H9 (cell line): ENCODE results near the gene CHCHD6. TPM values are rescaled to one million over a fixed set of nuclear protein-coding genes. Genes with fewer than 3 reads are reported as not detected.

ENCODE experiments used
- DNase-seq: peaks from one replicate; pipeline ENCODE4 v3.0.0-alpha.2; 2017
- H2AFZ ChIP-seq: one replicate; pipeline ENCODE4 v1.6.1; 2013; ENCODE audit warnings: mild to moderate bottlenecking, low read length, control low read depth, moderate library complexity
- H2AK5ac ChIP-seq: 2 replicates; pipeline ENCODE4 v1.6.1; 2013; ENCODE audit warnings: low read length, control low read depth, mixed read lengths; ENCODE audit not compliant: insufficient read length
- H2BK120ac ChIP-seq: one replicate; pipeline ENCODE4 v1.6.1; 2013; ENCODE audit warnings: low read depth, mild to moderate bottlenecking, low read length, control low read depth, inconsistent platforms; ENCODE audit not compliant: poor library complexity, severe bottlenecking
- H2BK12ac ChIP-seq: 2 replicates; pipeline ENCODE4 v1.6.1; 2013; ENCODE audit warnings: low read length, control low read depth, mixed read lengths, low read depth; ENCODE audit not compliant: insufficient read length
- H2BK15ac ChIP-seq: 2 replicates; pipeline ENCODE4 v1.6.1; 2013; ENCODE audit warnings: low read depth, low read length, control low read depth
- H2BK20ac ChIP-seq: one replicate; pipeline ENCODE4 v1.6.1; 2013; ENCODE audit warnings: low read depth, mild to moderate bottlenecking, low read length, control low read depth, inconsistent platforms; ENCODE audit not compliant: poor library complexity, severe bottlenecking
- H2BK5ac ChIP-seq: 2 replicates; pipeline ENCODE4 v1.6.1; 2013; ENCODE audit warnings: low read length, control low read depth, mixed read lengths; ENCODE audit not compliant: insufficient read length
- H3K14ac ChIP-seq: 2 replicates; pipeline ENCODE4 v1.6.1; 2013; ENCODE audit warnings: low read length, control low read depth; ENCODE audit not compliant: insufficient read depth
- H3K18ac ChIP-seq: 2 replicates; pipeline ENCODE4 v1.6.1; 2013; ENCODE audit warnings: low read depth, mild to moderate bottlenecking, mixed read lengths, low read length, control low read depth; ENCODE audit not compliant: insufficient read length
- H3K23ac ChIP-seq: 2 replicates; pipeline ENCODE4 v1.6.1; 2013; ENCODE audit warnings: low read length, control low read depth, mixed read lengths, low read depth; ENCODE audit not compliant: insufficient read length
- H3K23me2 ChIP-seq: 2 replicates; pipeline ENCODE4 v1.6.1; 2013; ENCODE audit warnings: low read depth, mild to moderate bottlenecking, mixed read lengths, low read length, control low read depth; ENCODE audit not compliant: insufficient read length, poor library complexity, severe bottlenecking
- H3K27ac ChIP-seq: 2 replicates; pipeline ENCODE4 v1.5.1; 2013; ENCODE audit warnings: low read length, control low read depth, mixed read lengths, low read depth; ENCODE audit not compliant: insufficient read length
- H3K27me3 ChIP-seq: 2 replicates; pipeline ENCODE4 v1.6.1; 2013; ENCODE audit warnings: low read length, control low read depth, inconsistent platforms; ENCODE audit not compliant: insufficient read depth
- H3K4ac ChIP-seq: 2 replicates; pipeline ENCODE4 v1.6.1; 2013; ENCODE audit warnings: low read depth, mild to moderate bottlenecking, control low read depth, inconsistent platforms, low read length, moderate library complexity
- H3K4me1 ChIP-seq: 2 replicates; pipeline ENCODE4 v1.6.1; 2013; ENCODE audit warnings: low read length, control low read depth, inconsistent platforms; ENCODE audit not compliant: insufficient read depth
- H3K4me2 ChIP-seq: 2 replicates; pipeline ENCODE4 v1.6.1; 2013; ENCODE audit warnings: low read length, control low read depth, mixed read lengths; ENCODE audit not compliant: insufficient read length, insufficient read depth
- H3K56ac ChIP-seq: 2 replicates; pipeline ENCODE4 v1.6.1; 2013; ENCODE audit warnings: low read depth, mild to moderate bottlenecking, mixed read lengths, low read length, control low read depth; ENCODE audit not compliant: insufficient read length
- H3K79me1 ChIP-seq: 2 replicates; pipeline ENCODE4 v1.6.1; 2013; ENCODE audit warnings: low read depth, mild to moderate bottlenecking, moderate library complexity, low read length, control low read depth, inconsistent platforms; ENCODE audit not compliant: insufficient read depth, poor library complexity, severe bottlenecking
- H3K79me2 ChIP-seq: 2 replicates; pipeline ENCODE4 v1.6.1; 2013; ENCODE audit warnings: low read length, control low read depth, inconsistent platforms; ENCODE audit not compliant: insufficient read depth
- H3K9ac ChIP-seq: 2 replicates; pipeline ENCODE4 v1.6.1; 2013; ENCODE audit warnings: low read length, control low read depth, mixed read lengths; ENCODE audit not compliant: insufficient read length; ENCODE audit errors: extremely low read depth
- H3K9me3 ChIP-seq: one replicate; pipeline ENCODE4 v1.6.1; 2013; ENCODE audit warnings: low read depth, low read length, inconsistent platforms; ENCODE audit not compliant: control insufficient read depth
- H3T11ph ChIP-seq: one replicate; pipeline ENCODE4 v1.6.1; 2013; ENCODE audit warnings: mild to moderate bottlenecking, low read length, control low read depth, inconsistent platforms
- H4K20me1 ChIP-seq: one replicate; pipeline ENCODE4 v1.6.1; 2013; ENCODE audit not compliant: control insufficient read depth, insufficient read length, insufficient read depth
- H4K5ac ChIP-seq: 2 replicates; pipeline ENCODE4 v1.6.1; 2013; ENCODE audit warnings: low read depth, mild to moderate bottlenecking, mixed read lengths, low read length, control low read depth; ENCODE audit not compliant: insufficient read length
- H4K8ac ChIP-seq: replicated peaks from 2 replicates; pipeline ENCODE4 v1.6.1; 2013; ENCODE audit warnings: low read length, control low read depth, mixed read lengths, low read depth; ENCODE audit not compliant: insufficient read length
- H4K91ac ChIP-seq: 2 replicates; pipeline ENCODE4 v1.6.1; 2013; ENCODE audit warnings: low read depth, mild to moderate bottlenecking, moderate library complexity, mixed read lengths, low read length, control low read depth; ENCODE audit not compliant: insufficient read length
- H3K27ac Mint-ChIP-seq, 3 experiments: 2 replicates in 2 of 3; 3 replicates in 1 of 3; pipeline ENCODE4 v1.8.0; 2020 to 2021; ENCODE audit warnings: mixed read lengths in 3 of 3, mild to moderate bottlenecking in 1 of 3, moderate library complexity in 1 of 3
- H3K27me3 Mint-ChIP-seq: 2 replicates; pipeline ENCODE4 v1.8.0; 2021; ENCODE audit warnings: low read depth, mild to moderate bottlenecking, moderate library complexity, mixed read lengths
- H3K36me3 Mint-ChIP-seq, 3 experiments: 2 replicates in 2 of 3; 3 replicates in 1 of 3; pipeline ENCODE4 v1.8.0; 2020 to 2021; ENCODE audit warnings: low read depth in 3 of 3, mixed read lengths in 3 of 3; ENCODE audit not compliant: insufficient read depth in 1 of 3
- H3K4me1 Mint-ChIP-seq, 2 experiments: 2 replicates each; pipeline ENCODE4 v1.8.0; 2020; ENCODE audit warnings: mixed read lengths in 2 of 2
- H3K4me3 Mint-ChIP-seq, 2 experiments: 2 replicates in 1 of 2; 3 replicates in 1 of 2; pipeline ENCODE4 v1.8.0; 2020 to 2021; ENCODE audit warnings: mild to moderate bottlenecking in 2 of 2, mixed read lengths in 2 of 2, moderate library complexity in 1 of 2
- H3K9me3 Mint-ChIP-seq, 2 experiments: 2 replicates in 1 of 2; 3 replicates in 1 of 2; pipeline ENCODE4 v1.8.0; 2020; ENCODE audit warnings: mild to moderate bottlenecking in 2 of 2, mixed read lengths in 2 of 2, moderate library complexity in 1 of 2
- CTCF ChIP-seq: fragments of 200-600 bp; sonication (generic); conservative IDR thresholded peaks from 3 replicates; pipeline ENCODE4 v1.8.0; 2021; ENCODE audit warnings: antibody characterized with exemption, mild to moderate bottlenecking
- WGBS: extraction: QIAGEN DNeasy Blood & Tissue Kit; methylation state at CpG from one replicate; pipeline ENCODE4 v1.1.7; 2013; ENCODE audit warnings: missing lambda C conversion rate, low lambda C conversion rate, mixed read lengths; ENCODE audit not compliant: insufficient read length; ENCODE audit errors: extremely low coverage; 5-methylcytosine and 5-hydroxymethylcytosine counted together
- total RNA-seq: library from RNA; stranded (reverse); gene quantifications from 2 replicates; pipeline ENCODE4 v1.2.1, GENCODE V29; 2021

Gene CHCHD6
- total RNA-seq, 1 experiment from 2014 or later, result 34.2 TPM

- no peak for TF ChIP-seq CTCF
- DNase-seq, result no peak
- WGBS, result no CpG with 5 or more reads among the region's 12 CpGs
Measured at GRCh38 chr3:126944089-126944965, 240.3 kb downstream of the CHCHD6 start.

More at GRCh38 chr3:126944089-126944965, 240.3 kb downstream of the CHCHD6 start:
- H3K4ac ChIP-seq, result no peak overlapping the region
- no peak overlapping the region for H3K4me2 ChIP-seq
- H3K79me2 ChIP-seq, result no peaks in the 10 kb centered on the region
- Mint-ChIP-seq H3K4me3 (no peak overlapping the region), H3K27me3 (no peaks in the 10 kb centered on the region), H3K4me1 (peaks cover 0 to 12% of the 10 kb centered on the region in 2 experiments; a peak in 2 of 4 replicates), H3K27ac (peak overlapping the region in 2 of 3 experiments; percentile 10 to 85; a peak in 3 of 7 replicates), H3K36me3 (no peaks in the 10 kb centered on the region; a peak in 2 of 7 replicates), H3K9me3 (no peaks in the 10 kb centered on the region)
- no peak overlapping the region for H3T11ph ChIP-seq
- H3K56ac ChIP-seq, result no peak overlapping the region
- no peak overlapping the region for H3K27ac ChIP-seq
- H4K20me1 ChIP-seq, result no peaks in the 10 kb centered on the region
- no peaks in the 10 kb centered on the region for H3K27me3 ChIP-seq
- no peak overlapping the region for H2AK5ac ChIP-seq
- no peaks in the 10 kb centered on the region for H3K9me3 ChIP-seq
- no peaks in the 10 kb centered on the region for H3K4me1 ChIP-seq
- no peak overlapping the region for H4K8ac ChIP-seq
- H3K23me2 ChIP-seq, result no peaks in the 10 kb centered on the region
- H2BK12ac ChIP-seq, result no peak overlapping the region
- H2AFZ ChIP-seq, result no peak overlapping the region
- H2BK20ac ChIP-seq, result no peak overlapping the region
- H4K91ac ChIP-seq, result no peak overlapping the region
- H4K5ac ChIP-seq, result no peak overlapping the region
- H2BK120ac ChIP-seq, result no peak overlapping the region
- H2BK5ac ChIP-seq, result no peak overlapping the region
- H3K79me1 ChIP-seq, result no peaks in the 10 kb centered on the region
- no peak overlapping the region for H3K9ac ChIP-seq
- H3K14ac ChIP-seq, result no peak overlapping the region; the same call in 1 of the 2 replicates
- no peak overlapping the region for H2BK15ac ChIP-seq
- H3K18ac ChIP-seq, result no peak overlapping the region
- H3K23ac ChIP-seq, result no peak overlapping the region
